Endometrial microvascular endothelial cells (primary cell): ENCODE results near the gene MYO16. TPM values are rescaled to one million over a fixed set of nuclear protein-coding genes. Genes with fewer than 3 reads are reported as not detected.

ENCODE experiments used
- in situ Hi-C: cut with HindIII; loops from 2 replicates; pipeline ENCODE4 v1.10.0; 2017; ENCODE audit warnings: low sequenced_read_pairs, low pct_unique_long_range_greater_than_20kb; ENCODE audit errors: inconsistent ontology term
- total RNA-seq: library from RNA; depleted of rRNA; stranded (reverse); fragments of >200 nt; gene quantifications from one replicate; pipeline ENCODE4 v1.2.3, GENCODE V29; 2015; ENCODE audit errors: inconsistent ontology term

Gene MYO16
- total RNA-seq, 1 donor from 2014 or later = not detected

- in situ Hi-C loops = no loop called here
Observed at GRCh38 chr13:108919036-108919907, 289.9 kb downstream of the MYO16 start.

- in situ Hi-C loops = no loop called here
Observed at GRCh38 chr13:108920137-108920536, 290.7 kb downstream of the MYO16 start.

- in situ Hi-C loops = no loop called here
Observed at GRCh38 chr13:108921238-108921637, 291.8 kb downstream of the MYO16 start.

GRCh38 chr13:108922108-108922507 lies 292.7 kb downstream of the MYO16 start:
- in situ Hi-C loops = no loop called here

GRCh38 chr13:108923386-108924047 lies 294.1 kb downstream of the MYO16 start:
- in situ Hi-C loops = no loop called here

GRCh38 chr13:108924134-108924533 lies 294.7 kb downstream of the MYO16 start:
- in situ Hi-C loops = no loop called here

- in situ Hi-C loops = no loop called here
Observed at GRCh38 chr13:108924541-108924940, 295.1 kb downstream of the MYO16 start.

- in situ Hi-C loops = no loop called here
Observed at GRCh38 chr13:108925070-108925469, 295.7 kb downstream of the MYO16 start.

GRCh38 chr13:108926862-108927261 lies 297.5 kb downstream of the MYO16 start:
- in situ Hi-C loops = no loop called here

- in situ Hi-C loops = no loop called here
Observed at GRCh38 chr13:108927615-108928014, 298.2 kb downstream of the MYO16 start.

GRCh38 chr13:108929532-108930206 lies 300.3 kb downstream of the MYO16 start:
- in situ Hi-C loops = no loop called here

GRCh38 chr13:108932196-108932595 lies 302.8 kb downstream of the MYO16 start:
- in situ Hi-C loops = no loop called here

- in situ Hi-C loops = no loop called here
Observed at GRCh38 chr13:108933061-108933460, 303.6 kb downstream of the MYO16 start.

GRCh38 chr13:108938155-108938554 lies 308.7 kb downstream of the MYO16 start:
- in situ Hi-C loops = no loop called here

GRCh38 chr13:108940121-108940520 lies 310.7 kb downstream of the MYO16 start:
- in situ Hi-C loops = no loop called here

GRCh38 chr13:108943842-108944241 lies 314.4 kb downstream of the MYO16 start:
- in situ Hi-C loops = no loop called here

- in situ Hi-C loops = no loop called here
Observed at GRCh38 chr13:108944760-108945159, 315.3 kb downstream of the MYO16 start.

- in situ Hi-C loops = no loop called here
Observed at GRCh38 chr13:108947551-108948030, 318.2 kb downstream of the MYO16 start.

GRCh38 chr13:108948251-108948671 lies 318.9 kb downstream of the MYO16 start:
- in situ Hi-C loops = no loop called here
